NCI-H2196 (cell line): ENCODE results near the gene GMDS.

Experiments
- DNase-seq: peaks from one replicate; lab custom pipeline; 2025; ENCODE audit not compliant: unreplicated experiment; lab: John Stamatoyannopoulos, UW

Gene GMDS

GRCh38 chr6:2245103-2245876 is at the start of gene GMDS:
Gene GMDS, minus strand, starts transcription at chr6:2245605.
- DNase-seq: peak; percentile 92

- DNase-seq: no peak
Observed at GRCh38 chr6:2285510-2285909, 40.1 kb upstream of the GMDS start.

DNA sequence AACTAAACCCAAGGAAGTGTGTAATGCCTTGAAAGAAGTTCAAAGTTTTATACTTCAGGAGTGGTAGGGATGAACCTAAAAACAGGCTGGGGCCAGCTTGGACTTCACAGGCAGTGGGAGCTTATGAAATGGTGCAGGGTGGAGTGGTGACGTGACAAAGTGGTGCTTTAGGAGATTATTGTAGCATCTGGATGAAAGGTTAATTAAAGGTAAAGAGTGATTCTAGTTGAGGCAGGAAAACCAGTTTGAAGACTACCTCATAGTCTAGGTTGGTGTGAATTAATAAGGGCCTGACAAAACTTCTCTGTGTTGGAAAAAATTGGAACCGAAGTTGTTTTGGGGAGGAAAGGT is 30.5 kb upstream of the GMDS start:
- no peak for DNase-seq

DNA sequence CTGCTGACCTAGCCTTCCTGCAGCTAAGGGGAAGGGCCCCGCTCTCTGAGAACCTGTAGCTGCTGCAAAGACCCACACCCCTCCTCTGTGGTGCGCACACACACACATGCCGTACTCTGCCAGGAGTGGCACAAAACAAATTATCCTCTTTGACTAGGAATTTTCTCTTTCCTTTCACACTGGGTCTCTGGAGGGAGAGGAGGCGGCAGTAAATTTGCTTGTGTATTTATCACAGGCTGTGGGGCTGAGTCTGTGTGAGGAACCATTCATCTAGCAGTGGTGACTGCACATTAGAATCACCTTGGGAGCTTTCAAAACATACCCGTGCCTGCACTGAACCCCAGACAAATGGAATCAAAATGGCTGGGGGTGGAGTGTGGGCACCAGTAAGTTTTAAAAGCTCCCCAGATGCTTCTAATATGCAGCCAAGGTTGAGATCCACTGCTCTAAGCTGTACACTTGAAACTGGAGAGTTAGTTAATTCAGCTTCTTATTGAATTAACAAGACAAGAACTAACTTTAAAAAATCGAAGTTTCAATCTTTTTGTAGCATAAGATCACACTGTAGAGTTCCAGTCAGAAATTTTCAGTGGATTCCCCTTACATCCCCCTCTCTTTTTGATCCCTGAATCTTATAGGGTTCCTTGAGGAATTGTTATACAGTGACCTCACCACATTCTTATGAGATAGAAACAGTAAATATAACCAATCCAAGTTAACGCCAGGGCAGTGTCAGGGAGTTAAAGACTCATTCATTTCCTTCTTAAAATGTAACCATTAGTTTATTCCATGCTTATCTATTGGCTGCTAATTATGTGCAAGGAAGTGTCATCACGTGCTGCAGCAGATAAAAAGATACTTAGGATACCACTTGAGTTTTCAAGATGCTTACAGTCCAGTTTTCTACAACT is 29.8 kb upstream of the GMDS start:
- DNase-seq: no peak

DNA sequence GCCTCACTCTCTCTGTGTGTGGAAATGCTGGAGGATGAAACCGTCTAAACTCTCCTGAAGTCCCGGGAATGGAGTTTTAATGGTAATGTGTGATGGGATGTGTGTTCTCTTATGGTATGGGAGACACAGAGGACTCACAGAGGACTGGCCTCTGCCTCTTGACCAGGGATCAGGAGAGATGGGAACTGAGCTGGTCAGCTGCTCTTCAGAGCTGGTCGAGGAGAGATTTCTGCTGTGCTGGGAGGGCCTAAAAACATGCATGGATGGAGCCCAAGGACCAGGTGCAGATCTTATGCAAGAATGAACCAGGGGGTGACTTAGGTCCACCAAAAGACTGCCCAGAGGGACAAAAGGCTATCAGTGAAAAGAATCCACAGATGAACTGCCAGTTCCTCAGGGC is 27.3 kb upstream of the GMDS start:
- no peak for DNase-seq

- no peak for DNase-seq
Observed at GRCh38 chr6:2270054-2270453, 24.6 kb upstream of the GMDS start.

GRCh38 chr6:2266841-2267240 is 21.4 kb upstream of the GMDS start:
- no peak for DNase-seq

GRCh38 chr6:2266031-2266795 is 20.8 kb upstream of the GMDS start:
- no peak for DNase-seq

DNA sequence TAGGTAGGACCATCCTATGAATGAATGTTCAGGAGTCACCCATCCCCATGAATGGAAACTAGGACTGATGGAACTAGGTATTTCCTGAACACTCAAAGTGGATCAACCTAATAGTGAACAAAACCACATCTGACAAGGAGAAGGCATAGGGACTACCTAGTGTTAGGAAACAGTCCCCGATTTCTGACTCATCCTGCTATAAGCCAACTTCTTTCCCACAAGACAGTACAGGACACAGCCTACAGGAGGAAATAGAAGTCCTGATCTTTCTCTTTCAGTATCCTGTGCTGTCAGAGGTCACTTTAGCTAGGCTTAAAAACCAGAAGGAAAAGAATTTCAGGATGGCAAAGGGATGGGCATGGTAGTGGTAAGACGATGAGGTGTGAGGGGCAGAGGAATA is 19.5 kb upstream of the GMDS start:
- DNase-seq: no peak

DNA sequence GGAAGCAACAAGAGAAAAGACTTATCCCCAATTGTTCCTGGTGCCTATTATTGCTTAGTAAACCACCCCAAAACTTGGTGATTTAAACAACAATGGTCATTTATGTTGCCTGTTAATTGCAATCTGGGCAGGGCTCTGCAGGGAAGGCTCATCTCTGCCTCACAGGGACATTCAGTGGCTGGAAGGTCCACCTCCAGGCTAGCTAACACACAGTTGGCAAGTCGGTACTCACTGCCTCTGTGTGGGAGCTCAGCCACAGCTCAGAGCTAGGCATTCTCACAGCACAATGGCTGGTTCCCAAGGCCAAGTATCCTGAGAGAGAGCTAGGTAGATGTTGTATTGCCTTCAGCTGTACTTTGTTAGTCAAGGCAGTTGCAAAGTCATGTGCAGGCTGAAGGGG is 18.5 kb upstream of the GMDS start:
- no peak for DNase-seq

DNA sequence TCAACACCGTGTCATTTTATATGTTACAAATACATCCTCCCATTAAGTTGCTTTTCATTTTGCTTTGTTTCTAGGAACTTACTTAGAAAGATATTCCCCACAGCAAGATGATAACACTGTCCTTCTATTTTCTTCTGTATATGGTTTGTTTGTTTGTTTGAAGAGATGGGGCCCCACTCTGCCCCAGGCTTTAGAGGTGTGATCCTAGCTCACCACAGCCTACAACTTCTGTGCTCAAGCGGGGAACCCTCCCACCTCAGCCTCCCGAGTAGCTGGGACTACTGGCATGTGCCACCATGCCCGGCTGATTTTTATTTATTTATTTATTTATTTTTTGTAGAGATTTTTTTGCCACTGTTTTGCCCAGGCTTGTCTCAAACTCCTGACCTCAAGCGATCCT is 14.2 kb upstream of the GMDS start:
- no peak for DNase-seq

DNA sequence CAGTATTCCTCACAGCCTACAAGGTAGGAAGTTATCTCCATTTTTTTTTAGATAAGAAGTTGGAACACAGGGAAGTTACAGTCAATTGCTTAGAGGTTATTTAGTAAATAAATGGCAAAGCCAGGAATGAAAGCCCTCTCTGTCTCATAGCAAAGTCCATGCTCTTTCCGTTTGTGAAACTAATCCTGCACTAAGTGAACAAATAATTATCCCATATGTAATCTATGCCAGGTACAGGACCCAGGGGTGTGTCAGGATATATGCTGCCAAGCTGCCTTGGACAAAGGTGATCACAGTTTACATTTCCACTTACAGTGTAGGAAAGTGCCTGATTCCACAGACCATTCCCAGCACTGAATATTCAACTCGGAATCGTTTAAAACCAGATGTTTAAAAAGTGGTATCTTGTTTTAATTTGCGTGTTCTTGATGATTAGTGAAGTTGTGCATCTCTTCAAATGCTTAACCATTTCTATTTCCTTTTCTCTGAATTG is 13.6 kb upstream of the GMDS start:
- DNase-seq: no peak

DNA sequence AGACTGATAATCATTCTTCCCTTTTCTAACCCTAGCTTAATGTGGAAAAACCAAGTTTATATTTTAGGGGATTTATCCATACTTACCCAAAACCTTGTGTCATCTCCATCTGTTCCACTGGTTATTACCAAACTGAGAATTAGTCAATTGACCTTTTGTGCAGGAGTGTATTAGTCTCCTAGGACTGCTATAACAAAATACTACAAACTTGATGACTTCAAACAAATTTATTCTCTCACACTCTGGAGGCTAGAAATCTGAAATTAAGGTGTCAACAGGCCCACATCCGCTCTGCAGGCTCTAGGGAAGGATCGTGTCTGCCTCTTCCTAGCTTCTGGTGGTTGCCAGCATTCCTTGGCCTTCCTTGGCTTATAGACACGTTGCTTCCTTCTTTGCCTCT is 12.7 kb upstream of the GMDS start:
- DNase-seq: no peak

DNA sequence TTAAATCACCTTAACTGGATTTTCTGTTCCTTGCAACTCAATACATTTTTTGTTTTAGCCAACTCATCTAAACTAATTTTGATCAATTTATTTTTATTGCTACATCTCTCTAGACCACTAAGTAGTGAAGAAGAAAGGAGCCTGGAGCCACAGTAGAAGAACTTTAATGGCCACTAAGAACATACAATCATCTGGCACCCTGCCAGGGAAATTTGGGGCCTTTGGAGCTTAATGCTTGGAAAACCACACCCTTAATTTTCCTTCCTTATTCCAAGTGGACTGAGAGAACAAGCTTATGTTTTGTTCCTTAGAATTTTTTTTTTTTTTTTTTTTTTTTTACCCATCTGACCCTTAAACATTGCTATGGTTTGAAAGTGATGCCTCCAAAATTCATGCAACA is 12.0 kb upstream of the GMDS start:
- DNase-seq: no peak

GRCh38 chr6:2254747-2255146 is 9.3 kb upstream of the GMDS start:
- DNase-seq: no peak

DNA sequence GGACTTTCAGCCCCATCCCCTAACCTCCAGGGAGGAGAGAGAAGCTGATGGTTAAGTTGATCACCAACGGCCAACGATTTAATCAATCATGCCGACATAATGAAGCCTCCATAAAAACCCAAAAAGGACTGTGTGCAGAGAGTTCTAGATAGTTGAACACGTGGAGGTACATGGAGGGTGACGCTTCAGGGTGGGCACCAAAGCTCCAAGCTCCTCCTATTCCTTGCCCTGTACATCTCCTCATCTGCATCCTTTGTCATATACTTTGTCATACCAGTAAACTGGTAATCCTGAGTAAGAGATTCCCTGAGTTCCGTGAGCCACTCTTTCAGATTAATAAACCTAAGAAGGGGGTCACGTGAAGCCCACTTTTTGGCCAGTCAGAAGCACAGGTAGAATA is 3.7 kb upstream of the GMDS start:
- DNase-seq: no peak

GRCh38 chr6:2247664-2248063 is 2.3 kb upstream of the GMDS start:
- no peak for DNase-seq

DNA sequence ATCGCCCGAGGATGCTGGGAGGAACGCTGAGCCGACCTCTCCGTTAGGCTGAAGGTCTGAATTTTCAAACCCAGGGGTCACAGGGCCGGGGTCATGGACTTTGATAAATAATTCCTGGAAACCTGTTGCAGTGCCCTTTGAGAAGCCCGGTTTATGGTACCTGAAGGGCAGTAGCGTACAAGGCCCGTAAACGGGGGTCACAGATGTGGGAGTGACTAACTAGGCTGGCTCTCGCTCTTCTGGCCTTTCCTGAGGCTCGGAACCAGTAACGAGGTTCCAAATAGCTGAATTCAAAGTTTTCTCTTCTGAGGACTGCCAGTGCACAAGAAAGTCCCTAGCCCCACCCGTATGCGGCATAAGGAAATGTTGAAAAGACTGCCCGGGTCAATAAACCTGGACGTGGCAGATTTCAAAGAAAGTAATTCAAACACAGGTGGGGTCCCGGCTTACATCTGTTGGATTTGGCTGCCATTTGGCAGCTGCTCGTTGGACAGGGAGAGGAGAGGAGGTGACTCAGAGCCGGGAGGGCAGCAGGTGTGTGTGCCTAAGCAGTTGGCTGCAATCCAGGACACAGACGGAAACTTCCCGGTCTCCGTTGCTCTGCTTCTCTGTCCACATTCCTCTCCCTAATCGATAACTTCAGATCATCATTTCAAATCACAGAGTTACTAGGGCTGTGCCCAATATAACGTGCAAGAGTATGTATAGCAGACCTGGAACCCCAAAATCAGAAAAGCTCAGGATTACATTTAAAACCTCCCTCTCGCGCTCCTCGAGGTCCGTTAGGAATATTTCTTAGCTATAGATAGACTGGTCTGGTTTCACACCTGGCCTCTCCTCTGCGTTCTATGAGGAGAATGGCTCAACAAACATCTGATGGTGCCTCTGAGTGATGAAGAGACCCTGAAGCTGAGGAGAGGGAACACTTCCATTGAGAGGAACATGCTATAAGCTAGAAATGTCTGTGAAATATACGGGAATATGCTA is 765 bp upstream of the GMDS start:
- peak; percentile 90 for DNase-seq

DNA sequence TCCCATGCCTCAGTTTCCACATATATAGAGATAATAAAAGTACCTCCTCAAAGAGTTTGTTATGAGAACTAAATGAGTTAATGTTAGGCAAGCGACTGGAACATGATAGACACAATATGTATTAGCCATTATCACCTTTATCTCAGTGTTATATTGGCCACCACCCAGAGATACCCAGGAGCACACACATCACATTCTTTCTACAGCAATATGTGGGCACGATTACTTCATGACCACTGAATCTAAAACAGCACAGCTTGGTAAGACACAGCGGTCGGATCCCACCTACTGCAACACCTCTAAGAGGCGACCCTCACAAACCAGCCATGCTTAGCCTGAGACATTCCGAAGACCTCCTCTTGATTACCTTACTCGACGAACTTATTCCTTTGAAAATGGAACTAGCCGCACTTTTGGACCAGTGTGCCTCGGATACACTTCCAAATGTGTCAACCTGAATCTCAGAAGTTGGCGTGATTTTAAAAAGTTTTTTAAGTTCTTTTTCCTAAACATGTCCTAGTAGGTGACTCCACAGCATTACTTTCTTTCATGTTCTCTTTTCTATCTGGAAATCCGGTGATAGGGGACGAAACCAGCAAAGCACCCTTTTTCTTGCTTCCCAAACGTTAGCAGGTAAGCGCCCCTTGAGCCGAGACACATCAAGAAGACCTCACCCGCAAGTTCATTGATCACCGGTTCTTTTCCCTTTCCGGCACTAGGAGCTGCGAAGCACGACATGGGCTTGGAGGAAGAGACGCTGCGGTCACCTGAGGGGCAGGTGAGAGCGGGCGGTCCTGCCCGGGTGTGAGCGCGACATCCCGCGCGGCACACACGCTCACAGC is 923 bp downstream of the GMDS start:
- DNase-seq: no peak
